ENCODE measurements around the gene PPP1R7.

PPP1R7 gene

GRCh38 chr2:241226723-241227572 is 76.7 kb downstream of the PPP1R7 start:
- no peak for TF ChIP-seq CTCF (conservative IDR thresholded peaks at IDR 0.05; ENCODE audit: low read depth)
- H3K27ac ChIP-seq = peak overlapping the region; percentile 50
- CTCF ChIA-PET = interaction anchor here (0.6 kb wide), 1 partner anchor 154 kb away, joined by 3 read pairs; no protein-coding TSS in a partner anchor
- no peak for DNase-seq (ENCODE audit: low spot score)
- POLR2A ChIA-PET (ENCODE audit: low non-redundant PET) = no interaction called here

DNA sequence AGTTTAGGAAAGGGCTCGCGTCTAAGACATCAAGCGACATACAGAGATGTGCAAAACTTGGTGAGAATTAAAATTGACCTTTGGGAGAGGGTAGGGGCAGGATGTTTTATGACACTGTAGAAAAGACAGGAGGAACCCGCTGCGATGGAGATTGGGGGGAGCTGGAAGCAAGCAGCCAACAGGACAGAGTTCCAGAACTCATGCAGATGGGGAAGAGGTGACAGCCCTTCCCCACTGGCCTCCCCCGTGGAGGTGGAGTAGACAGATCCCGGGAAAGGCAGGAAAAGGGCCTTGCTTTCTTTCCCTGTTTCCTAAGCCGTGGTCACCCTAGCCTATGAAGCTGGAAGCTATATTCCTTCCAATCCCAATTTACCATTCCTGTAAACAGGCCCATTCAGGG is 77.3 kb downstream of the PPP1R7 start:
- ChIA-PET CTCF (interaction anchor here (0.6 kb wide), 1 partner anchor 499 kb away, joined by 5 read pairs; no protein-coding TSS in a partner anchor), POLR2A (ENCODE audit: low non-redundant PET) (no interaction called here)
- no peak for DNase-seq (ENCODE audit: low spot score)
- no peak for TF ChIP-seq CTCF (conservative IDR thresholded peaks at IDR 0.05; ENCODE audit: low read depth)
- H3K27ac ChIP-seq = peak overlapping the region; percentile 27

- CTCF ChIA-PET = interaction anchor here (0.6 kb wide), 2 partner anchors 301 to 499 kb away, joined by 5 read pairs; no protein-coding TSS in a partner anchor
- POLR2A ChIA-PET (ENCODE audit: low non-redundant PET) = no interaction called here
- H3K27ac ChIP-seq = peak overlapping the region; percentile 27
- no peak for DNase-seq (ENCODE audit: low spot score)
- no peak for TF ChIP-seq CTCF (conservative IDR thresholded peaks at IDR 0.05; ENCODE audit: low read depth)
Observed at GRCh38 chr2:241228081-241228859, 78.0 kb downstream of the PPP1R7 start.

GRCh38 chr2:241228860-241229516 is 78.7 kb downstream of the PPP1R7 start:
- POLR2A ChIA-PET (ENCODE audit: low non-redundant PET) = no interaction called here
- no peak for DNase-seq (ENCODE audit: low spot score)
- TF ChIP-seq CTCF (conservative IDR thresholded peaks at IDR 0.05; ENCODE audit: low read depth) = no peak
- CTCF ChIA-PET = no interaction called here
- H3K27ac ChIP-seq = peak overlapping the region; percentile 27; the same call in 1 of the 2 replicates

- CTCF ChIA-PET = no interaction called here
- TF ChIP-seq CTCF (conservative IDR thresholded peaks at IDR 0.05; ENCODE audit: low read depth) = no peak
- POLR2A ChIA-PET (ENCODE audit: low non-redundant PET) = no interaction called here
- peak overlapping the region; percentile 27; the same call in 1 of the 2 replicates for H3K27ac ChIP-seq
- DNase-seq (ENCODE audit: low spot score) = no peak
Observed at GRCh38 chr2:241229563-241230401, 79.5 kb downstream of the PPP1R7 start.
